ENCODE measurements around the gene FBXO33.

FBXO33 gene, protein sequence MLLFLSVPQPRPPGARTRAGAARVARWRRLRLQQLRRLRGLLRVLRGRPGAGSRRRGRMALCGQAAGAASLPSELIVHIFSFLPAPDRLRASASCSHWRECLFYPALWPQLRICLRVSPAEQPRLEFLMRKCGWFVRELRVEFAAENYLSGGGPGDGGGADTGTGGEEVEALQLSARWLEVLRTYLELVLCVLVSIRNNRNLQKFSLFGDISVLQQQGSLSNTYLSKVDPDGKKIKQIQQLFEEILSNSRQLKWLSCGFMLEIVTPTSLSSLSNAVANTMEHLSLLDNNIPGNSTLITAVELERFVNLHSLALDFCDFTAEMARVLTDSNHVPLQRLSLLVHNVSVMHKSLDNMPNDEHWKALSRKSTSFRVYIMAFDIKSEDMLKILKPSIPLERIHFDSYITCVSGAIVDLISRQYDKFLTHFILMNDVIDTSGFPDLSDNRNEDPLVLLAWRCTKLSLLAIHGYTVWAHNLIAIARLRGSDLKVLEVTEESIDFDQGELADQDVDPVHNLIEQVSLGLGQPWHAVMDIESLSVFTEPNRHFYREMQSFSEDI

DNA sequence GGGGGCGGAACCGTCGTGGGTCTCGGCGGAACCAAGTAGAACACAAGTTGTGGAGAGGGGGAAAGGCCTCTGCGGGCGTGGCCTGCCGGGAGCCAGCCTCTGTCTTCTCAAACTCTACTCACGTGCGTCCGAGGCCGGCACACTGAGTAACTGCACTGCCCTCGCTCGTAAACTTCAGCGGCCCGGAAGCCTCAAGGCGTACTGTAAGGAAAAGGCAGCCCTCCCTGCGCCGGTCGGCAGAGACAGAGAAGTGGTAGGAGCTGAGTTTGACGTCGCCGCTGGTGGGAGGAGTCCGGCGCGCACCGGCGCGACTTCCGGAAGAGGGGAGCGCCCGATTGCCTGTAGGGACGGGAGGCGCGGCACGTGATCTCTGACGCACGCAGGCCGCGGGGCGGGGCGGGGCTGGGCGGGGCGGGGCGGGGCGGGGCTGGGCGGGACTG, at the start of gene FBXO33:
Gene FBXO33, minus strand, starts transcription at position 255 of the 440 bp plus-strand sequence. CDS start 271 bp downstream, outside the sequence.
- peak; percentile 98 for DNase-seq

DNA sequence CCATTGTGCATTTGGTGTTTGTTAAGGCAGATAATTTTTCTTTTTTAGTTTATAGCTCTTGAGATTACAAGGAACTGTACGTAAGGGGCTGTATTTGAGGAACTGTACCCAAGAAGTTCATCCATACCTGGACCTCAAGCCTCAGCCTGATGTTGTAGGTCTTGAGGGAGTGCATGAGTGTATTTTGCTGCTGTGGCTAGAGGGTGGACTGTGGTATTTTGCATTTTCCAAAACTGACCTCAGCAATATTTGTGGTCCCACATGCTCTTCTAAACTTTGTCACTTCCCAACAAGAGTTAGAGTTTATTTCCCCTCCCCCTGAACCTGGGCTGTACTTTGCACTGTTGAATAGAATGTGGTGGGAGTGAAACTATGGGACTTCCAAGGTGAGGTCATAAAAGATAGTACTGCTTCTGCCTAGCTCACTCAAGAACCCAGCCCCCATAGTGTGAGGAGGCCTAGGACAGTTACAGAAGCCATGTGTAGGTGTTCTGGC, 42.2 kb upstream of the FBXO33 start:
- DNase-seq, result no peak

DNA sequence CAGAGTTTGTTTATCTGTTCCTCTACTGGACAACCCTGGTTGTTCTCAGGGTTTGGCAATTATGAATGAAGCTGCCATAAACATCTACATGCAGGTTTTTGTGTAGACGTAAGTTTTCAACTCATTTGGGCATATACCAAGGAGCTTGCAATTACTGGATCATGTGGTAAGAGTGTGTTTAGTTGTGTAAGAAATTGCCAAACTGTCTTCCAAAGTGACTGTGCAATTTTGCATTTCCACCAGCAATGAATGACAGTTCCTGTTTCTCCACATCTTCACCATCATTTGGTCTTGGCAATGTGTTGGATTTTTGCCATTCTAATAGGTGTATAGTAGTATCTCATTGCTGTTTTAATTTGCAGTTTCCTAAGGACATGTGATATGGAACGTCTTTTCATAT, 39.8 kb upstream of the FBXO33 start:
- DNase-seq, result no peak

DNA sequence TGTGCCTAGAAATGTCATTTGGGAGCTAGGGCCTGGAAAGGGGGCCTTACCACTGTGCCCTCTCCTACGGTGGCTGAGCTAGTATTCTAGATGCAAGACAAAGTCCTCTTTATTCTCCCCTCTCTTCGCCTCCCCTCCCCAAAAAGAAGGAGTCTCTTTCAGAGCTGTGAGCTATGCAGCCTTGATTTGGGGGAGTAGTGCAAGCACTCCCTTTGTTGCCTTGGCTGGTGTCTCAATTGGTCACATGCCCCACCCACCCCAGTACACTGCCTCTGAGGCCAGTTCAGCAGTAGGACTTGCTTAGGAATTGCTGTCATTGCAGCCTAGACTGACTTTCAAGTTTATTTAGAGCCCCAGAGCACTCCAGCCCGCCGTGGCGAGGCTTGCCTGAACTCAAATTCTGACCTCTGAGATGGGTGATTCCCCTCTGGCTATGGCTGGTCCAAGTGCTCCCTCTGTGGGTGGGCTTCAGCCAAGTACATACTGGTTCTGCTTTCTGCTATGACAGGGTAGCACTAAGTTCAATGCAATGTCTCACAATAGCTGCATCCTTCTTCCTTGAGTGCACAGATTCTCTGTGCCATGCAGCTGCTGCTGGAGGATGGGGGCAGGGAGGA, 37.0 kb upstream of the FBXO33 start:
- DNase-seq, result peak; percentile 25

DNA sequence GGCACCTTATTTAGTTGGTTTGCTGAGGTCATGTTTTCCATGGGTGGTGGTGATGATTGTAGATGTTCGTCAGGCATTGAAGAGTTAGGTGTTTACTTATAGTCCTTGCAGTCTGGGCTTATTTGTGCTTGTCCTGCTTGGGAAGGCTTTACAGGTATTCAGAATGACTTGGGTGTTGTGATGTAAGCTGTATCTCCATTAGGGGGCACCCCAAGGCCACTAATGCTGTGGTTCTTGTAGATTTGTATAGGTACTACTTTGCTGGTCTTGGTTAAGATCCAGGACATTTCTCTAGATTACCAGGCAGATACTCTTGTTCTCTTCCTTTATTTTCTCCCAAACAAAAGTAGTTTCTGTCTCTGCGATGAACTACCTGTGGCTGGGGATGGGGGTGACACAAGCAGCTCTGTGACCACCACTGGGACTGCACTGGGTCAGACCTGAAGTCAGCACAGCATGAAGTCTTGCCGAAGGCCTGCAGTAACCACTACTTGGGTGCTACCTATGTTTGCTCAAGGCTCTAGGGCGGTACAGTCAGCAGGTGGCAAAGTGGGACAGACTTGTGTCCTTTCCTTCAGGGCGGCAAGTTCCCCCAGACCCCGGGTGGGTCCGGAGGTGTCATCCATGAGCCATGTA, 35.8 kb upstream of the FBXO33 start:
- no peak for DNase-seq

DNA sequence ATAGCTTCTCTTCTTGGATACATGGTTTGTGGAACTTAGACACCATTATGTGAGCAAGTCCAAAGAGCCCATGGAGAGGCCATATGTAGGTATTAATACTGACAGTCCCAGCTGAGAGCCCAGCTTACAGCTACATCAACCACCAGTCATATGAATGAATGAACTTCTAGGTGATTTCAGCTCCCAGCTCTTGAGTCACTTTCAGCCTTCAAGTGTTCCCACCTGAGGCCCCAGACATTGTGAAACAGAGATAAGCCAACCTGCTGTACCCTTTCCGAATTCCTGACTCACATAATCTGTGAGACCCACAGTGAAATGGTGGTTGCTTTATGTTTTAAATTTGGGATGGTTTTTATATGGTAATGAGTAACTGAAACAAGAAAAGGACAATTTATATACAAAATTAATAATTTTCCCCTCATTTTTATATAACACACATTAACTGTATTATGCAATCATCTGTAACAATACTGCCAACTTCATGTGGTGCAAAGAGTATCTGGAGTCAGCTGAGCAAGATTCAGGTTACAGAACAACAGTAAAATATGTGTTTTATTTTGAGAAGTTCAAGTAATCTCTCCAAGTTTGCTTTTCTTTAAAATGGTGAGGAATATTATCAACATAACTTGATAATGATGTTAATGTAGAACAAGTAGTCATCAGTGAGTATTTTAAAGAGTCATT, 27.7 kb upstream of the FBXO33 start:
- no peak for DNase-seq

DNA sequence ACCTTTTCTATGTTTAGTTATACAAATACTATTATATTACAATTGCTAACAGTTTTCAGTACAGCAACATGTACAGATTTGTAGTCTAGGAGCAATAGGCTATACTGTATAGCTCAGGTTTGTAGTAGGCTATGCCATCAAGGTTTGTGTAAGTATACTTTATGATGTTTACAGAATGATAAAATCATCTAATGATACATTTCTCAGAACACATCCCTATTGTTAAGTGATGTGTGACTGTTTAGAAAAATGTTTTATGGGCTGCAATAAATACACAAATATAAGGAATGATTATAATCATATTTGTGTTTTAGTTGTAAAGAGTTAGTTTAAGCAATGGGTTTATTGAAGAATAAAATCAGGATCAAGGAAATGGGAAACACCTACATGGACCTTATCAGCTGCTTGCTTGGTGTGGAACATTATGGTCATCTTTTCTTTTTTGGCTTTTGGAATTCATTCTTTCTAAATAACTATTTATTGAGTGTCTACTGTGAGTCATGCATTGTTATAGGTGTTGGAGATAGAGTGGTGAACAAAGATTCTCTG, 24.5 kb upstream of the FBXO33 start:
- DNase-seq, result no peak

DNA sequence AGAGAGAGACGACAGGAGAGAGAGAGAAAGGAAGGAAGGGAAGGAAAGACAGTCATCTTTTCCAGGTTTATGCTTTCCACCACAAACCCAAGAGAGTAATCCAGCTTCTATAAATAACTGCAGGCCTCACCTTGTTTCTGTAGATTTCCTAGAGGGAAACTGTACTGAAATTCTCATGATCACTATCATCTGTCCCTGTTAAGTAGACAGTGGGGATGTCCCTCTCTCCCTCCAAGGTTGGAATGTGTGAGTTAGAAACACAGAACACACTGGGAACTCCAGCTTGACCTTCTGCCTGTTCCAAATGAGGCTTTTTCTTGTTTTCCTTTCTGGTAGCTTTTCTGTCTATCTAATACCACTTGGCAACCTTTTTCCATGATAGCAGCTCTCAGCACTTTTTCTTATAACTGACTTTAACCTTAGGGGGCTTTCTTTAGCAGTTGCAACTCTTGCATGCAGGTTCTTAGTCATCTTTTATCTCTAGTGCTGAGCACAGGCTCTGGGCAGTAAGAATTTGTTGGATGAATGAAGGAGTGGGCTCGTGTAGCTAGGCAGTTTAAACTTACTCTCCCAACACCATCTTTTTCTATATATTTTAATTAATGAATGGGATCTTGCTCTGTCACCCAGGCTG, 22.8 kb upstream of the FBXO33 start:
- DNase-seq, result no peak

DNA sequence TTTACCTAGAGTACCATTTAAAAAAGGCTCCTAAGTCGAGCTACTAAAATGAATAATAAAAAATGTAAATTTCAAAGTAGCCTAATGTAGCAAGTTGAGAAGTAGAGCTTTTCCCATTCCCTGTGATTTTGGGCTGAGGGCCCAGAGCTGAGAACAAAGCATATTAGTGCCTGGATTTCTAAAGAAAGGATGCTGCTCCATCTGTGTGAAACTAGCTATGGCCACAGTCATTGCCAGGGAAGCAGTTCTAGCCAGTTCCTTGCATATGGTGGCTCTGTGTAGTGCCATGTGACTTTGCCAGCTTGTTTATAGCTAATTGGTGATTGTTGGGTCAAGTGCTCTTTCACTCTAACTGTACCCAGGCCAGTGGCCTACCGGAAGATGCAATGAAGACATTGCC, 20.4 kb upstream of the FBXO33 start:
- DNase-seq, result no peak

DNA sequence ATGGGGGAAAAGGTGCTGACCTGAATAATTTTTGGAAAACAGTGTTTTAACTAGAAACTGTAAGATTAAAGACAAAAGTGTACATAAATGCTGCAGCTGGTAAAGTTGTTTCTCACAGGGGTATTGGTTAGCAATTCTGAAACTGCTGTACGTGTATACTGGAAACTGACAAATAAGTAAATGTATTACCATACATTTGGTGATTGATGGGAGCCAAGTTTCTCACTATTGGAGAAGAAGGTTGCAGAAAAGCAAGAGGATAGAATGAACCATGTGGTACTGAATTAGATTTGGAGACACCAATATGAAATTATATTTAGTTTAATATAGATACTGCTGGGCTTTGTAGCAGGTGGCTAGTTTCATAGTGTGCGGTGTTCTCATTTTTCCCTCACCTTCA, 19.6 kb upstream of the FBXO33 start:
- no peak for DNase-seq

DNA sequence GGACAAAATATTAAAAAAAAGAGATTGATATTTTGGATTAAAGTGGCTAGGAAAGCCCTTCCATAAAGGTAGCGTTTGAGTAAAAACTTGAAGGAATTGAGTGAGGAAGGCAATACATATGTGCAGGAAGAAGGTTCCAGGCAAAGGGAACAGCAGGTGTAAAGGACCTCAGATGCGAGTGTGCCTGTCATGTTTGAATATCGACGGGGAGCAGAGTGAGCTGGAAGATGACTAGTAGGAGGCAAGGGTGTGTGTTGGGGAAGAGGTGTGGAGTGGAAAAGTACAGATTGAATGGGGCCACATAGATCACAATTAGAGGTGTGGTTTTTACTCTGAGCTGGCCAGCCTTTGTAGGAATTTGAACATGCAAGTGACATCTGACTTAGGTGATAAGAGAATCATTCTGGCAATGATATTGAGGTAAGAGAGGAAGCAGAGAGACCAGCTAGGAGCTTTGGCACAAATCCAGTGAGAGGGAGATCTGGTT, 15.0 kb upstream of the FBXO33 start:
- no peak for DNase-seq

DNA sequence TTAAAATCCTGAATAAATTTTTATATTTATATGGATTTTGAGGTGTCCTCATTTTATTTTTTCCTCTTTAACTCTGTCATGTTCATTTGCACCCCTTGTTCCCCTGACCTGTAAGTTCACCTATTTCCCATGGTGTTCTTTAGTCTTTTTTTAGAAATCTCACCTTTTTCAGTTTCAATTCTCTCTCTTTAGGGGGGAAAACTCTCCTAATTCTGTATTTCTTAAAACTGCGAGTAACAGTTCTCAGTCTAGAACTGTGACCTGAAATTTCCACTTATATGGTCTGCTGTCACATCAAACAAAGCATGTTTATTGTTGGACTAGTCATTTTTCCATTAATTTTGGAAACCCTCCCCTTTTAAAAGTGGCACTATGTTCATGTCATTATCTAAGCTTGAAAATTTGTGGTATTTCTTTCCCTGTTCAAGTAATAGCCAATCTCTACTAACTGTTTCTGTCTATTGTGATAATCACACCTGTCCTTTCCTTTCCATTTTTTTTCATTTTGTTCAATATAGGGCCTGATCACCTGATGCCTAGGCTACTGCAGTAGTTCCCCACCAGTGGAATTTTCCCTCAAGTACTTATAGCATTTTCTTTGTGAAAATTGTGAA, 14.0 kb upstream of the FBXO33 start:
- no peak for DNase-seq

DNA sequence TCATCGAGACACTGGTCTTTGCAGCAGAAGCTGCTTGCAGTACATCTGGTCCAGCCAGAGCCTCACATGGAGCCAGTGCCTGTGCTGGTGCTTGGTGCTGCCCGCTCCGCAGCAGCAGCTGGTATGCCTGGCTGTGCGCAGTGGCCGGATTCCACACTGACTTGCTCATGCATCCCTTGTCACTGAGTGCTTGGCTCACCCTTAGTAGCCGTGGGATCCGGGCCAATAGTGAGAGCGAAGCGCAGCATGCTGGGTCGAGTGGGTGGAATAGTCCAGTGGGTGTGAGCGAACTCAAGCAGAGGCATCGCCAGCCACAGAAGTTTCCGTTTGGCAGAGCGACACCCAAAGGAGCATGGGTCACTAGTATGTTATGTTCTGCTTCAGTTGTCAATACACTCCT, 10.1 kb upstream of the FBXO33 start:
- no peak for DNase-seq

DNA sequence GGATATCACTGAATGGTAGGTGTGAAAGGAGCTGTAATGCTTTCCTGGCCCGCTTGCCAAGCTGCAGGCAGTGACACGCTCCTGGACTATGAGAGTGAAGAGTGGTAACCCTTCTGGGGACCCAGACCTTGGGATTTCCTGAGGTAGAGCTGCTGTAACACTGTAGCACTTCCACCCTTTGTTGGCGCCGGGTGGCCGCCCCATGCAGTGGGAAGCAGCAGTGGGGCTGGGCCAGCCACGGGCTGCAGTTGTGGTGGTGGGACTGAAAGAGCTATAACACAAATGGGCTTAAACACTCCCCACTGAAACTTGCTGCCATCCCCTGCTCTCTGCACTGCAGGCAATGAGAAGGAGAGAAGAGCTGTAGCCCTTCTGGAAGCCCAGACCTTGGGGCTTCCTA, 9.6 kb upstream of the FBXO33 start:
- DNase-seq, result no peak

DNA sequence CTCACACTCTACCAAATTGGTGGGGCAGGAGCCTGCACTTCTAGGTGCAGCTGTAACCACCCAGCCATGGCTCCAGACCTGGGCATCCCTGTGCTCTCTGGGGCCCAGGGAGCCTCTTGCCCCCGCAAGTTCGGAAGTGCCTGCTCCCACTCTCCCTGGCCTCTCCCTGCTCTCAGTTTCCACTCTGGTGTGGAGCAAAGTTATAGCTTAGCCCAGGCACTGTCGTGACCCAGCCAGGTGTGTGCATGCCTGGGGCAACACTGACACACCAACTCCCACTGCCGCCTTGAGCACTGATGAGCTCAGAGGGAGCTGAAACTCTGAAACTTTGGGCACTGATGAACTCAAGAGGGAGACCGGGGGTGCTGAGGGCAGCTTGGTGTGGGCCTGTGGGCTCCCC, 8.7 kb upstream of the FBXO33 start:
- DNase-seq, result no peak

DNA sequence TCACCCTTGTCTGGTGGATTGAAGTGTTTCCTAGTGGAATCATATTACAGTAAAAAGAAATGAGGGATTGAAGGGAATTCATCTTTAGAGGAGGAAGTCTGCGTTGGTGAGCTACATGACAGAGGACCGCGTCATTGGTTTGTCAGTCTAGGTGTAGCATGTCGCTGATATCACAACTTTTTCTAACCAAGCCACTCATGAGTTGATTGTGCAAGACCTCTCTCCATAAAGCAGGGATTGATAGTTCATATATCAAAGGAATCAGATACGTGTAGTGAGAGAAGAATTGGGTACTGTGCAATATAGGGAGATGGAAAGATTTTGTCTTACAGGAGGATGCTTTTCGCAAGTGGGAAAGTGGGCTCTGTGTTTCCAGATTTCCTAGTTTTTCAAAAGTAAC, 3.0 kb upstream of the FBXO33 start:
- no peak for DNase-seq

DNA sequence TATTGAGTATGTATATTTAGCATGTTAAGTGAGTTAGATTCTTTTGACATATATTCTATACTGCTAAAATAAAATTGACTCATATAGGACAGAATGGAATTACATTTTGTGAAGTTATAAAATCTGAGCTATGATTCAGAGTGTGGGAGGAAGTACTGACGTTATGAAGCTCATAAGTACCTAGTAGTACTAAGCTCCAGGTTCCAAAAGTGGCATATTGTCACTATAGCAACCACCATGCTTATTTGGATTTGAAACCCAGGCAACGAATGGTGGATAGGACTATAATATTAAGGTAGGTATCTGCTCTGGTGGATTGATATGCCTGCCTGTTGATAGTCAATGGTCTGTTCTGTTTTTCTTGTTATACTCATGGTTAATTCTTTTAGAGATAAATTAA, 2.2 kb upstream of the FBXO33 start:
- no peak for DNase-seq

DNA sequence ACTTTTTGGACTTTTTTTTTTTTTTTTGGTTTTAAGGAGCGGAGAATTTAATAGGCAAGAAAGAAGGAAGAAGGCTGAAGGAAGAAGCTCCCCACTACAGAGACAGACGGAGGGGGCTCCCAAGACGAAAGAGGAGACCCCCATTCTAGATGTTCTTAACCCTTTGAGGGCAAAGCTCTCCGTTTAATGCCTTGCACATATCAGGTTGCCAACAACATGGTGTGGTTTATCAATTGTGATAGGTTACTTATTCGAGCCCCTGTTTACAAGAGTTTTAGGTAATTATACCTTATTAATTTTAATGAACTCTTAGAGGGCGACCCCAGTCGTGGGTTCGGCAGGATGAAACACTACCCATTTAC, 1.2 kb upstream of the FBXO33 start:
- DNase-seq, result no peak

DNA sequence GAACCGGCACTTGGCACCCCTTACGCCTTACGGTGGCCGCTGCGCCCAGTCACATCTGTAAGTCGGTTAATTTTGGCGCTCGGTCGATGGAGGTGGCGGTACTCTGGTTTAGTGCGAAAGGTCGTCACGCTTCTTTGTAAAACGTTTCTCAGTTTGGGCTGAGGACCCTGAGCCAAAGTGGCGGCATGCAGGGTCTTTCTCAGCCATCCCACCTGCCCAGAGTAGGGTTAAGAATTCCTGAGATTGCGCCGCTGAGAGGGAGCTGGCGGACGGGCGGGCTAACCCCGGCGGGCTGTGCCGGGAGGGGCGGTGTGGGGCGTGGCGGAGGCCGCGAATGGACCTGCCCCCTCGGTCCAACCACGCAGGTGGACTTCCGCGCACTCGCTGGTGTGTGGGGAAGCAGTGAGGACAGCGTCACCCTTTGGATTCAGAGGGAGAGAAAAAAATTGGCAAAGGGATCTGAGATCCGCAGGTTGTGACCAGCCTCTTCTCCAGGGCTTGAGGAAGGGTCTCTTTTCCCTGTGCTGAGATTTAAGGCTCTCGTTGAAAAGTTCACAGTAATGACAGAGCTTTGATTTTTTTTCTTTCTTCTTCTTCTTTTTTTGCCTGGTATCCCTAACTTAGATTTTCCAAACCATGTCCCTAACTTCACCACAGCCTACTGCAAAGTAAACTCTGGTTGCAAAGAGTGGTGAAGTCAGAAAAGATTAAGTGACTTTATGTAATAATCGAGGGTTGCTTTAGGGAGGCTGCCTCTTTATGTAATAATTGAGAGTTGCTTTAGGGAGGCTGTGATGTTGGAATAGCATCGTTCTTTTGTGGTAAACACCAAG, 602 bp upstream of the FBXO33 start:
- peak; percentile 81 for DNase-seq

DNA sequence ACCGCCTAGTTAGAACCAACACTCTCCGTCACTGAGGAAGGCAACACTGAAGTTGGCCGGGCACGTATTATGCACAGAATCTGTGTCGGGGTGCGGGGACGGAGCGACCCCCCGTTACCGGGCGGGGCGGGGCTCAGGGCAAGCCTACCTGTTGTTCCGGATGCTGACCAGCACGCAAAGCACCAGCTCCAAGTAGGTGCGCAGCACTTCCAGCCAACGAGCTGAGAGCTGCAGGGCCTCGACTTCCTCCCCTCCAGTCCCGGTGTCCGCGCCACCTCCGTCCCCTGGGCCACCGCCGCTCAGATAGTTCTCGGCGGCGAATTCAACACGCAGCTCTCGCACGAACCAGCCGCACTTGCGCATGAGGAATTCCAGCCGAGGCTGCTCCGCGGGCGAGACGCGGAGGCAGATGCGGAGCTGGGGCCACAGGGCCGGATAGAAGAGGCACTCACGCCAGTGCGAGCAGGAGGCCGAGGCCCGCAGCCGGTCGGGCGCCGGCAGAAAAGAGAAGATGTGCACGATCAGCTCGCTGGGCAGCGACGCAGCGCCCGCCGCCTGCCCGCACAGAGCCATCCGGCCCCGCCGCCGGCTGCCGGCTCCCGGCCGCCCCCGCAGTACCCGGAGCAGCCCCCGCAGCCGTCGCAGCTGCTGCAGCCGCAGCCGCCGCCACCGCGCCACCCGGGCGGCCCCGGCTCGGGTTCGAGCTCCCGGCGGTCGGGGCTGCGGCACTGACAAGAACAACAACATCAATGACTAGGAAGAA, 636 bp downstream of the FBXO33 start:
- peak; percentile 54 for DNase-seq

Data from activated T-cell treated with anti-CD3 and anti-CD28 coated beads, Interleukin-2, amount 50 U/mL, for 1 hour (primary cell).